M059J (cell line): Measurements from ENCODE around the gene CEBPB. TPM values are rescaled to one million over a fixed set of nuclear protein-coding genes. Genes with fewer than 3 reads are reported as not detected.
"Not testable (repeated sequence)": the region's sequence is repeated elsewhere in the genome, so short reads cannot be mapped to it uniquely, and the experiment has no call there.

ENCODE experiments used
- DNase-seq: peaks from one replicate; pipeline ENCODE4 v3.0.0-alpha.2; 2012; ENCODE audit warnings: low read depth
- total RNA-seq: library from RNA; depleted of rRNA; stranded (reverse); fragments of >200 nt; shearing (Covaris generic); gene quantifications from 2 replicates; pipeline ENCODE4 v1.2.3, GENCODE V29; 2014

CEBPB gene
- total RNA-seq, 1 experiment from 2014 or later, result 51.8 TPM

DNA sequence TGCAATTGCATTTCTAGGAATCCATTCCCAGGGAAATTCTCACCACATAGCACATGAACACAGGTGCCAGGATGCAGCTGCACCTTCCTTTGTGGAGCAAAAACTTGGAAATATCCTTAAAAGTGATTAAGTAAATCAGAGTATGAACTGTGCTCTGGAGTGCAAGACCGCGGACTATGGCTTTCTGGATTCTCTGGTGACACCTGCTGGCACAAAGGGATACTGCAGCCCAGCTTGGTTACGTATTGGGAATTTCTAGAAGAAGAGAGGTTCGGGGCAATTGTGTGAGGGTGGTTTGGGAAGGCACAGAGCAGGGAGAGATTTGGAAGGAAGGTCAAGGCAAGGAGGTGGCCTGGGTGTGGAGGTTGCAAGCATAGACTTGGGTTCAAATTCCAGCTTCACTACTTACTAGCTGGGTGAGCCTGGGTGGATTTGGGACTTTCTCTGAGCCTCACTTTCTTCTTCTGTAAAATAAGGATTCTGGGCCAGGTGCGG lies 21.3 kb upstream of the CEBPB start:
- peak; percentile 82 for DNase-seq

DNA sequence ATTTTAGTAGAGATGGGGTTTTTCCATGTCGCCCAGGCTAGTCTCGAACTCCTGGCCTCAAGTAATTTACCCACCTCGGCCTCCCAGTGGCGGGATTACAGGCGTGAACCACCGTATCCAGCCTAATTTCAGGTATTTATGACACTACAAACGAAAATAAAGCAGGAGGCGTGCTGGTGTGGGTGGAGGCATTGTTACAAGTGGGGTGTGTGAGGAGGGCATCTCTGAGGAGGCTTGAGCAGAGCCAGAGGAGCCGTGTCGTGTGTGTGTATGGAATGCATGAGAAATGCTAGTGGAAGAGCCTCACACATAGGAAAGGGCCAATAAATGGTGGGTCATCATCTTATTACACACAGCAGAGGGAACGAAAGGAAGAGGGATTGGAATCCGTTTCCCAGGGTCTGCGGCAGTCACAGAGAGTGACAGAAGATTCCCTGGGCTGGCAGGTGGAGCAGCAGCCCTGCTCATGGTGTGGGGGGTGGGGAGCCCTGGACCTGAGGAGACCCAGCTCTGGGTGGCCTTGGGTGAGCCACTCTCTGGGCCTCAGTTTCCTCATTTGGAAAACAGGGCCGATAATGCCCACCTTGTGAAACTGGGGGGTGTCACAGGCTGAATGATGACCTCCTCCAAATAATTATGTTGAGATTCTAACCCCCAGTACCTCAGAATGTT lies 19.9 kb upstream of the CEBPB start:
- no peak for DNase-seq

DNA sequence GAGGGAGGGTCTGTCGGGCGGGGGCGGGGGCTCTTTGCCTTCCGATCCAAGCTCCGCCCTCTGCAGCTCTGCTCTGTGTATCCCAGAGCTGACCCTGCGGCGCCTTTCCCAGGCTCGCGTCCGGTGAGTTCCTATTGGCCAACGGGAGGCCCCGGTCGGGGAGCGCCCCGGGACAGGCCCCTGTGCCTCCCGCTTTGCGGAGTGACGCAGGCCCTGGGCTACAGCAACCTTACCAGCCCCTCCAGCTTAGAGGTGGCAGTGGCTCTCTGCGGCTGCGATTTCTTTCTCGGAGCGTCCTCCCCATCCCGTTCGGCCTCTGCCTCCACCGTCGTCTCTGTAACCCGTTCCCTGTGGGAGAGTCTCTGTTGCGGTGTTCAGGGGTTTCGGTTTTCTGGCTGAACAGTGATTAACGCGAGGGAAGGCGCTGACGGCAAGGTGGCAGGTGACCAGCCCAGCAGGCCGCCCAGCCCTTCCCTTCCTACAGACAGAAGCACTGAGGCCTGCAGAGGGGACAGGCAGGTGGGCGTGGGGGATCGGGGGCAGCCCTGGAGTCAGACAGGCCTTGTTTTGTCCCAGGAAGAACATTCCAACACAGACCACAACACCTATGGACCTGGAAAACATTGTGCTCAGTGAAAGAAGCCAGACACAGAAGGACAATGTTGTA lies 18.1 kb upstream of the CEBPB start:
- peak; percentile 84 for DNase-seq

DNA sequence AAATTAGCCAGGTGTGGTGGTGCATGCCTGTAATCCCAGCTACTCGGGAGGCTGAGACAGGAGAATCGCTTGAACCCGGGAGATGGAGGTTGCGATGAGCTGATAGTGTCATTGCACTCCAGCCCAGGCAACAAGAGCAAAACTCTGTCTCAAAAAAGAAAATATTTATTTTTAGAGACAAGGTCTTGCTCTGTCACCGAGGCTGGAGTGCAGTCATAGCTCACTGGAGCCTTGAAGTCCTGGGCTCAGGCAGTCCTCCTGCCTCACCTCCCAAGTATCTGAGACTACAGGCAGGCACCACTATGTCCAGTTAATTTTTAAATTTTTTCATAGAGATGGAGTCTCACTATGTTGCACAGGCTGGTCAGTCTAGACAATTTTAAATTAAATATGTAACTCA lies 16.2 kb upstream of the CEBPB start:
- DNase-seq, result no peak

DNA sequence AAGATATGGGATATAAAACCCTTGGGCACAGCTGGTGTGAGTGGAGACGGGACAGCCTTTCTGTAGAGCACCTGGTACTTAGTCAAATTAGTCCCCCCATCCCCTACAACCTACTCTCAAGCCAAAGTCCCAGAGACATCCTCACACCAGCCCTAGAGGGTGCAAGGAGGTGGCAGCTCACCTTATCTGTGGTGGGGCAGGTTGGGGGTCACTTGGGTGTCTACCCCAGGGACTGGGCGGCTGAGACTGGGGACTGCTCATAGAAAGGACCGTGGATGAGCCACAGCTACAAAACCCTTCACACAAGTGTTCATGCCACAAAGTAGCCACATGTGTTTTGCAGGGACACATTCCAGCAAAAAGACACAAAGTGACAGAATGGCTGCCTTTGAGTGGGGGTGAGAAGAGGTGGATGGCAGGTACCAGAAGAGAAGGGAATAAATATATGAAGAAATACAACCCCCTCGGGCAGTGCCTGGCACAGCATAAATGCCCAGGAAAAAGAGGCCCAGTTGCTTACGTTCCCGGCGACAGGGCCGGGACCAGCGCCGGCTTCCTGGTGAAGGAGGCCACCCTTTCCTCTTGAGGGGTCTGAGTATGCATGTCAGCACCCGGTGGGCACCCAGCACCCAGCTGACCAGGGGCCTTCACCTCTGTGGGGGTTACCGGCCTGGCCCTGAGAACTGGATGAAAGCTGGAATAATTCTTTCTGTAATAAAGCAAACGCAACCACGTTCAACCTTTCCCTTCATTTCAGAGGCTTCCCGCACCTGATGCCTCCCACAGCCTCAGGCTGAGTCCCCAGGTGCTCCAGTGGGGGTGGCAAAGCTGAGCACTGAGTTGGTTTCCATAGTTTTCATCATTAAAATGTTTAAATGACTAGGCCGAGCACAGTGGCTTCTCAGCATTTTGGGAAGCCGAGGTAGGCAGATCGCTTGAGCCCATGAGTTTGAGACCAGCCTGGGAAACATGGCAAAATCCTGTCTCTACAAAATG lies 14.4 kb upstream of the CEBPB start:
- no peak for DNase-seq

DNA sequence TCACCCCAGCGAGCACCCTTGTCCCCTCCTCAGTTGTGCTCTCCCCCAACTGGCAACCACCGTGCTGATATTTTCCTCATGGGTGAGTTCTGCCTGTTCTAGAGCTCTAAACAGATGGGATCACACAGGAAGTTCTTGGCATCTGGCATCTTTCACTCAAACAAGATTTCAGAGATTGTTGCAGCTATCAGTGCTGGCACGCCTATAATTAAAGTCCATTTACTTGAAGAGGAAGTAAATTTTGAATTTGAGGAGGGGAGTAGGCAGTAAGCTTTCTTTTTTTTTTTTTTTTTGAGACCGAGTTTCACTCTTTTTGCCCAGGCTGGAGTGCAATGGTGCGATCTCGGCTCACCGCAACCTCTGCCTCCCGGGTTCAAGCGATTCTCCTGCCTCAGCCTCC lies 12.0 kb upstream of the CEBPB start:
- DNase-seq, result not testable (repeated sequence)

DNA sequence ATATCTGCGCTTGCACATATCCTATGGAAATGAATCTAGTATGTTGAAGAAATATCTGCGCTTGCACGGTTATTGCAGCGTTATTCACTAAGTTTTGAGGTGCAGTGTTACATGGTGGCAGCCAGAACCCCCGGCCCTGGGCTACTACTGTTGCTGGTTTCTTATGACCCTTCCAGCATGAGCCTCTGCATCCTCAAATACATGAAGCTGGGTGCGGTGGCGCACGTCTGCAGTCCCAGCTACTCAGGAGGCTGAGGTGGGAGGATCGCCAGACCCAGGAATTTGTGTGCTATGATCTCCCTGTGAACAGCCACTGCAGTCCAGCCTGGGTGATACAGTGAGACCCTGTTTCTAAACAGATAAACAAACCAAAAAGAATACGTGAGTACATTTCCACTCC lies 9.3 kb upstream of the CEBPB start:
- DNase-seq, result no peak

DNA sequence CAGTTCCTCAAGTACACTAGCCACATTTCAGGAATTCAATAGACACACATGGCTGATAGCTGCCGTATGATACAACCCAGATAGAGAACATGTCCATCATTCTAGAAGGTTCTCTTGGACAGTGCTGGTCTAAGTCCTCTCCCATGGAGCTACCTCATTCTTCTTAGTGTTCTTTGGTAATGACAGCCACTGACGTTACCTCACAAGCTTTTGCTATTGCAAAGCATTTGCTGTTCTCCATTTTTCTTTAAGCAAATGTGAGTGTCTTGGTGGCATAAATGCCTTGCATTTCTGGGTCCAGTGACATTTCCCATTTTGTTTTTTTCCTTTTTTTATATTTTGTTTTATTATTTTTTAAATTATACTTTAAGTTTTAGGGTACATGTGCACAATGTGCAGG lies 8.3 kb upstream of the CEBPB start:
- DNase-seq, result no peak

DNA sequence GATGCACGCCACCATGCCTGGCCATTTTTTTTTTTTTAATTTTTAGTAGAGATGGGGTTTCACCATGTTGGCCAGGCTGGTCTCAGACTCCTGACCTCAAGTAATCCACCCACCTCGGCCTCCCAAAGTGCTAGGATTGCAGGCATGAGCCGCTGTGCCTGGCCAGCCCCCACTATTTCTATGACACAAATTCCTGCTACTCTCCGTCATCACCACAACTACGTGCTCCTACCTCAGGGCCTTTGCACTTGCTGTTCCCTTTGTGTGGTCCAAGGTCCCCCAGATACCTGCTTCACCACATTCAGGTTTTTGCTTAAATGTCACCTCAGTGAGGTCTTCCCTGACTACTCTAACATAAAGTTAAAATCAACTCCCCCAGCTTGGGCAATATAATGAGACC lies 5.2 kb upstream of the CEBPB start:
- DNase-seq, result no peak

DNA sequence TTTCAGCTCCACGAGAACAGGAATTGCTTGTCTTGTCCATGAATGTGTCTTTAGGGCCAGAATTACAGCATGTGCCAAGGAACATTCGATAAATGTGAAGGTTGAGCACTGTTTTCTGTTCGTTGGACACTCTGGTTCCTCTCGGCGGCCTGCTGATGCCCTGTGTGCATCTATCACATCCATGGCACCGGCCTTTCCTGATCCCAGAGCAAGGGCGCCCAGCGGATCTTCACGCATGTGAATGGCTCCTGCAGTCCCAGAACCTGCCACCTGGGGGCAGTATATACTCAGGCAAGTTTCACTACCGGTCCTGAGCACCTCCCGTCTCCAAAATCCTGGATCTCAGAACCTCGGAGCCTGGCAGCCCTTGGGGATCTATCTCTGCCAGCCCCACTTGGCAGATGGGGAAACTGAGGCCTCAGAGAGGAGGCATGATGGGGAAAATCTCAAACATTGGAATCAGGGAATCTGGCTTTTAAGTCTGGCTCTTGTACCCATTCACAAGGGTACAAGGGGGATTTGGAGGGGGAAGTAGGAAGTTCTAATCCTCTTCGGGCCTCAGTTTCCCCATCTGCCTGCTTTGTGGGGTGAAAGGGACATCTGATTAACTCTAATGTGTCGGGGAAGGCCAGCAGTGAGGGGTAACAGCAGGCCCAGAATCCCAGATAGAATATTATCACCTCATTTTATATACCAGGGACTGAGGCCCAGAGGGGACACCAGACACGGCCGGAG lies 4.3 kb upstream of the CEBPB start:
- peak; percentile 86 for DNase-seq

DNA sequence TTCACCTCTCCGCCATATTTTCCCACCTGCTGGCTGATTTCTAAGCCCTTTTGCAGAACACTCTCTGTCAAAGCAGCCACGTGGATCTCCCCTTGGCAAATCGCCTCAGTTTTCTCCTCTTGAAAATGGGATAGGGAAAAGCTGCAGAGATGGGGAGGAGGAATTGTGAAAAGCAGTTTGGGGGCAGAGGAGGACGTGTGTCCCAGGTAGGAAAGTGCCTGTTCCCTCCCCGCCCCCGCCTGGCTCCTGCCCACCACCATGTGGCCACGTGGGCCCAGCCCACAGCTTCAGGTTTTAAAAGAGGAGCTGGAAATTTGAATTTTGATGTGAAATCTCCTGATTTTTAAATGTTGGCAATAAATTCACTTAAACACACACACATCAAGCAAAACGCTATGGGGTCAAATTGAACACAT lies 3.6 kb upstream of the CEBPB start:
- no peak for DNase-seq

DNA sequence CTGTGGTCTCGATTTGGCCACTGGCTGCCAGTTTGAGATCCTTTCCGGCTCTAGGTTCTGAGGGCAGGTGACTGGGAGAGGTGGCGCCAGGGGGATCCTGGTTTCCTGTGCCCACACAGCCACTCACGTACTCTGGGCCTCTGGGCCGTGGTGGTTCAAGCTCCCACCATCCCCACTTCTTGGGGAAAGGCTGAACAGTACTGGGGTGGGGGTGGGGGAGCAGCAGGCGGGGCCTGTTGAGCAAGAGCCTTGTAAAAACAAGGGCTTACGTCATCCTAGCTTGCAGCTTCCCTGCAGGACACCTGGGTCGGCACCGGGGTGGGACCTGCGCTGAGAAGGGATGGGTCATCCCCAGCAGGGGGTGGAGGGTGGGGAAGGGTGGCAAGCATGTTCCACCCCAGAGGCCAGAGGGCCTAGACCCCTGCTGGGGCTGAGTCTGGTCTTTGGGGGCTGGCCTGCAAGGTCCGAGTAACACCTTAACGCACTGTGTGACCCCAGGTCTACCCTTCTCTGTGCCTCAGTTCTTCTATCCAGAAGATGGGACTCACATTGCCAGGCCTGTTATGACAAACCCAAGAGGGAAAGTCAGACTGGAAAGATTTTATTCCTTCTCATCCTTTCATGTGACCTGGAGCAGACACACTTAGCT lies 3.1 kb upstream of the CEBPB start:
- peak; percentile 67 for DNase-seq

DNA sequence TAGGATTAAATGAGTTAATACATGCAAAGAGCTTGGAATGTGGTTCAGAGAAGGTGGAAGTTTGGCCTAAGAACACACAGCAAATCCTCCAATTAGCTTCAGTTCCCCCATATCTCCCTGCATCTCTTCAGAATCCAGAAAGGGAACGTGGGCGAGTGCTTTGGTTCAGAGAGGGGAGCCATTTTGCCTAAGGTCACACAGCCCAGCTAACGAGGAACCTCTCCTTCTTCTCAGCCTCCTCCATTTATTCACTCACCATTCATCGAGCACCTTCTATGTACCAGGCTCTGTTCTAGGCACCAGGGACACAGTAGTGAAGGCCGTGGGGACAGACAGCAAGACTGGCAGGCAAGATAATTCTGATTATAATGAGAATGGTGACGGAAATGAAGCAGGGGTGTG lies 2.3 kb upstream of the CEBPB start:
- no peak for DNase-seq

DNA sequence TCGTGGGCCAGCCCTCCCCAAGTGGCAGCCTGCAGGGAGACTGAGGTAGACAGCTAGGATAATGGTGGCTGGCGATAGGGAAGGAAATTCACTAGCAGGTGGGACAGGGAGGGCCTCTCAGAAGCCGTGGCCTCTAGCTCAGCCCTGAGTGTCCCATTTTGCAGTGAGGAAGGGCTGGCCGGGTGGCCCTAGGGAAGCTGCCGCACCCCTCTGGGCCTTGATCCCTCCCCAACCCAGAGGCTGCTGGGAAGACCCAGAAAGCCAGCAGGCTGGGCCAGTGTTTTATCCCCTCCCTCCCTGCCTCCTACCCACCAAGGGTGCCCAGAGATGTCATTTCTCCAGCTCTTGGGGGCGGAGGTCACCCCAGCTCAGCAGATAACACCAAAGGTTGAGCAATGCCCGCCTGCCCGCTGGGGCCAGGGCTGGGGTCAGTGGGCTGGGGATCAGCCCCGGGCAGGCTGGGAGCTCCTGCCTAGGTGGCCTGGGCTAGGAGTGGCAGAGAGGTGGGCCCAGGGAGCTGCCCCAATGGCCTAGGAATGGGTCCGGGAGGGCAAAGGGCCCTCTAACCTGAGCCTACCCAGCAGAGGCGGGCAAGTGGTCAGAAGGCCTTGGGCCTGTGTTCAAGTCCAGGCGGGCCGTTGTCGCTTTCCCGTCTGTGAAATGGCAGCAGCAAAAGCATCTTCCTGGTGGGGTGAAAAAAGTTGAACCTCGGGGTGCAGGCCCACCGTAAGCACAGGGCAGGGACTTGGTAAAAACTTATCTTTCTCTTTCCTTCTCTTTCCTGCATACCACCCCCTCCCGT lies 1.6 kb upstream of the CEBPB start:
- no peak for DNase-seq

DNA sequence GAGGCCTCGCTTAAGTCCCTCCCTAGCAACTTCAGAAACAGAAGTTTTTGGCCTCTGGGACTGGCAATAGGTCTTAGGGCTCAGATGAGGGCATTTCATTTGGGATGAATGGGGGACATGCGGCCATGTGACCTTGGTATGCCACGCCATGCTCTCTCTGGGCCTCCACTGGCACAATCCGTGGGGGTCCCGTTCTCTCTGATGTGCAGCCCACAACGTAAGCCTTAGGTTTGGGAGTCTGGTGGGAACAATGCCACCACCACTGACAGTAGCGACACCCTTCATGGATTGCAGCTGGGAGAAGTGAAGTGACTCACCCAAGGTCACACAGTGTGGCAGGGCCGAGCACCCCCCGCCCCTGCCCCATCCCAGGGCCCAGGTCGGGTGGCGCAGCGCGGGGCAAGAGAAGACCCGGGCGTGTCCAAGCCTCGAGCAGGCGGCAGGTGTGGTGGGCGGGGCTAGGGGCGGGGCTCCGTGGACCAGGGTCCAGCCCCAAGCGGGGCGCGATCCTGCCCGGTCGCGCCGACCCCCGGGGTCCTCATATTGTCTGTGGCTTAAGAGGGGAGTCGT lies 864 bp upstream of the CEBPB start:
- DNase-seq, result peak; percentile 48

DNA sequence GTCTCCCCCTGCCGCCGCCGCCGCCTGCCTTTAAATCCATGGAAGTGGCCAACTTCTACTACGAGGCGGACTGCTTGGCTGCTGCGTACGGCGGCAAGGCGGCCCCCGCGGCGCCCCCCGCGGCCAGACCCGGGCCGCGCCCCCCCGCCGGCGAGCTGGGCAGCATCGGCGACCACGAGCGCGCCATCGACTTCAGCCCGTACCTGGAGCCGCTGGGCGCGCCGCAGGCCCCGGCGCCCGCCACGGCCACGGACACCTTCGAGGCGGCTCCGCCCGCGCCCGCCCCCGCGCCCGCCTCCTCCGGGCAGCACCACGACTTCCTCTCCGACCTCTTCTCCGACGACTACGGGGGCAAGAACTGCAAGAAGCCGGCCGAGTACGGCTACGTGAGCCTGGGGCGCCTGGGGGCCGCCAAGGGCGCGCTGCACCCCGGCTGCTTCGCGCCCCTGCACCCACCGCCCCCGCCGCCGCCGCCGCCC lies 474 bp downstream of the CEBPB start:
- peak; percentile 66 for DNase-seq

DNA sequence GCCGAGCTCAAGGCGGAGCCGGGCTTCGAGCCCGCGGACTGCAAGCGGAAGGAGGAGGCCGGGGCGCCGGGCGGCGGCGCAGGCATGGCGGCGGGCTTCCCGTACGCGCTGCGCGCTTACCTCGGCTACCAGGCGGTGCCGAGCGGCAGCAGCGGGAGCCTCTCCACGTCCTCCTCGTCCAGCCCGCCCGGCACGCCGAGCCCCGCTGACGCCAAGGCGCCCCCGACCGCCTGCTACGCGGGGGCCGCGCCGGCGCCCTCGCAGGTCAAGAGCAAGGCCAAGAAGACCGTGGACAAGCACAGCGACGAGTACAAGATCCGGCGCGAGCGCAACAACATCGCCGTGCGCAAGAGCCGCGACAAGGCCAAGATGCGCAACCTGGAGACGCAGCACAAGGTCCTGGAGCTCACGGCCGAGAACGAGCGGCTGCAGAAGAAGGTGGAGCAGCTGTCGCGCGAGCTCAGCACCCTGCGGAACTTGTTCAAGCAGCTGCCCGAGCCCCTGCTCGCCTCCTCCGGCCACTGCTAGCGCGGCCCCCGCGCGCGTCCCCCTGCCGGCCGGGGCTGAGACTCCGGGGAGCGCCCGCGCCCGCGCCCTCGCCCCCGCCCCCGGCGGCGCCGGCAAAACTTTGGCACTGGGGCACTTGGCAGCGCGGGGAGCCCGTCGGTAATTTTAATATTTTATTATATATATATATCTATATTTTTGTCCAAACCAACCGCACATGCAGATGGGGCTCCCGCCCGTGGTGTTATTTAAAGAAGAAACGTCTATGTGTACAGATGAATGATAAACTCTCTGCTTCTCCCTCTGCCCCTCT lies 1.1 kb downstream of the CEBPB start:
- peak; percentile 71 for DNase-seq

DNA sequence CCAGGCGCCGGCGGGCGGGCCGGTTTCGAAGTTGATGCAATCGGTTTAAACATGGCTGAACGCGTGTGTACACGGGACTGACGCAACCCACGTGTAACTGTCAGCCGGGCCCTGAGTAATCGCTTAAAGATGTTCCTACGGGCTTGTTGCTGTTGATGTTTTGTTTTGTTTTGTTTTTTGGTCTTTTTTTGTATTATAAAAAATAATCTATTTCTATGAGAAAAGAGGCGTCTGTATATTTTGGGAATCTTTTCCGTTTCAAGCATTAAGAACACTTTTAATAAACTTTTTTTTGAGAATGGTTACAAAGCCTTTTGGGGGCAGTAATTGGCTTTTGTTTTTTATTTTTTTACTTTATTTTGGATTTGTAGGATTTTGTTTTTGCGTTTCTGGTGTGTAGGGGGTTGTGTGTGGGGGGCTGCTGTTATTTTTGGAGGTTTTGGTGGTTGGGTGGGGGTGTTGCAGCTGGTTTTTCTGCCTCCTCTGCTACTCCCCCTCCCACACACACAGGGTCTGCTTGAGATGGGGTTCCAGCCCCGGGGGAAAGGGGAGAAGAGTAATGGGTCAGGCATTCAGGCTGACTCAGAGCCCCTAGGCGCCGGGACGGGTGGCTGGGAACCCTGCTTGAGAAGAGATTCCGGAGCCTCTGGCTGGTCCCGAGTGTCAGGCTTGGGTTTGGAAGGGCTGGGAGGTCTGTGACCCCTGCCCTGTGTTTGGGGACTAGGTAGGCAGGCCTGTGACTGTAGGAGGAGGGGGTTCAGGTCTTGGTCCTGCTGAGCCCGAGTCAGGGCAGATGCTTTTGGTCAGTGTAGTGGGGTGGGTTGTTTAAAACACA lies 2.0 kb downstream of the CEBPB start:
- peak; percentile 96 for DNase-seq
